ENCODE results near the gene ERBB4.
"Not testable (repeated sequence)": the region's sequence is repeated elsewhere in the genome, so short reads cannot be mapped to it uniquely, and the experiment has no call there.

Gene ERBB4

DNA sequence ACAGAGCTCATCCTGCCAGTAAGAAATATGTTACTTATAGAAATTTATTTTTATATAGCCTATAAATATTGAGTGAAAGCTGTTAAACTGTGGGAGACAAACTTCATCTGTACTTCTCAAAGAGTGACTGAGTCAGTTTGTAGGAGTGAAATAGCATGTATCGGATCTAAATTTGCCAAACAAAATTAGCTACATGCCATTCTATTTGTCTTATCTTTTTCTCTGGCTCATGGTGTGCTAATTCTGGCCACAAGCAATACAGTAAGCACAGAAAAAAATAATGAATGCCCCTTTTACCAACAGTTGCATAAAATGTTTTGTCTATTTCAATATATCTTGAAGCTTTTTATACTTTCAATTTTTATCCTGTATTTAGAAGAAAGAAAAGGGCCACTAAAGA, 12.5 kb downstream of the ERBB4 start:
- no peak for DNase-seq

DNA sequence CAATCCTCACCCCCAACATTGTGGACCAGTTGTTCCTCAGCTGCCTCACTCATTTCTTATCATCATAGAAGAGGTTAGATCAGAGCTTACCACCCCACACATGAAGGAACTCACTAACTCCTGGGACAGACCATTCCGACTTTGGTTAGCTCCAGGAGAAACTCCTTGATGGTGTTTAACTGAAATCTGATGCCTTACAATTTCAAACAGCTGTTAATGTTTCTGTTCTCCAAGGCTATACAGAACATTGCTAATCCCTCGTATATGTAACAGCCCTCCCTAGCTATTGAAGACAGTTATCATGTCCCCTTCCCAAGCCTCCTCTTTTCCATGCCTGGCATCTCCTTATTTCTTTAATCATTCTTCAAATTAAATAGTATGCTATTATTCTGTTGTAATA, 14.8 kb downstream of the ERBB4 start:
- DNase-seq, result no peak

DNA sequence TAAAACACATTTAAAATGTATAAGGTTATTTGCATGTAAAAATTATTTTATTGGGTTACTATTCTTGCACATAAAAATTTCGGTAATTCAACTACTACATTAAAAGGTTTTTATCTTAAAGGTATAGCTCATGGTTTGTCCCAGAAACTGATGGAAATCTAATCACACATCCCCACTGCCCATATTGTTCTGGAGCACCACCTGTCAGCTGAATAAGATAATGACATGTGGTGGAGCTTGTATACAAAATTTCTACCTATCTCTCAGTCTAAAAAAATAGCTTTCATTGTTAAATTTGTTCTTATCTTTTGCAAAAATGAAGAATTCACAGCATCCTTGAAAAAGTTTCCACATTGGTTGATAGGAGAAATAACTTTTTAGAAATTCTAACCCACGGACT, 18.3 kb downstream of the ERBB4 start:
- no peak for DNase-seq

DNA sequence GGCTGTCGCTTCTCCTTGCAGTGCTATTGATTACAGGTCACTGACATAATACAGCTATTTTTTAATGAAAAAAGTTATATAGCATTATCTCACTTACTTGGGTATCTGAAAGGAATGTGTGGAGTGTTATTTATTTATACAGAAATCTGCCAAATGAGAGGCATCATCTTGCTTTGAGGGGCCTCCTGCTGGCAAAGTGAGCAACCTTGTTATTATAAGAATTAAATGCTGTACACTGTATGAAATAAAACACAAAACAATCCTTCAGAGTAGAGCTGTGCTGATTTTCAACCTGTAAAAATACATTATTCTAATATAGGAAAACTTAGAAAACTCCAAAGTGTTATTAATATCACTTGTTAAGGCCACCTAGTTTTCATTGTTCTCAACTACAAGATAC, 20.9 kb downstream of the ERBB4 start:
- no peak for DNase-seq

DNA sequence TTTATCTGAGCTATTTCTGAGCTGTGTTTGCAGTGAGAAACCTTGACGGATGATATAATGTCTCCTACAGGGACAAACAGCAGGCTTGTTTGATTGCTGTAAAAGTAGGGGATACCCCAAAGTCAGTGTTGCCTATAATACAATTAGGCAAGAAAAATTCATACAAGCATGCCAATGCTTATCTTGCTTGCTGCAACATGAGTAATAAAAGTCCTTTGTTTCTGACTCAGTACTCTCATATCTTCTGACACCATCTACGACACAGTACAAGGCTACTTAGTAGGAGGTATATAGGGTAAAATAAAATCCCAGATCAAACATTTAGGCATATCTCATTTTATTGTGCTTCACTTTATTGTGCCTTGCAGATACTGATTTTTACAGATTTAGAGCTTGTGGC, 33.0 kb downstream of the ERBB4 start:
- no peak for DNase-seq

DNA sequence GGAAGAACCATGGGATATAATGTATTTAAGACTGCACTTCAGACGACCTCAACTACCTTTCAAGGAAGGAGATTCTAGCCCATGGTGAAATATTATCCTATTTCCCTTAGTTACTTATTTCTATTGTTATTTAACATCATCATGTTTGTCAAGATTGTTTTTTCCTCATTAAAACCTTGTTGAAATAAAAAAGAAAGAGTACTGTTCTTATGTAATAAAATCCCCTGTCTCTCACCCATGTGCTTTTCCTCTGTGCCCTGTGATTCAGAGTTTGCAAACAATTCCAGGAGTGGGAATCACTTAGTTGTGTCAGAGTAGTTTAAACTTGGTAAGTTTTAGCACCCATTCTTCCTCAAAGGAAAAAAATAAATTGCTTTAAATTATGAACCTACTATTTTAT, 43.6 kb downstream of the ERBB4 start:
- DNase-seq, result no peak

DNA sequence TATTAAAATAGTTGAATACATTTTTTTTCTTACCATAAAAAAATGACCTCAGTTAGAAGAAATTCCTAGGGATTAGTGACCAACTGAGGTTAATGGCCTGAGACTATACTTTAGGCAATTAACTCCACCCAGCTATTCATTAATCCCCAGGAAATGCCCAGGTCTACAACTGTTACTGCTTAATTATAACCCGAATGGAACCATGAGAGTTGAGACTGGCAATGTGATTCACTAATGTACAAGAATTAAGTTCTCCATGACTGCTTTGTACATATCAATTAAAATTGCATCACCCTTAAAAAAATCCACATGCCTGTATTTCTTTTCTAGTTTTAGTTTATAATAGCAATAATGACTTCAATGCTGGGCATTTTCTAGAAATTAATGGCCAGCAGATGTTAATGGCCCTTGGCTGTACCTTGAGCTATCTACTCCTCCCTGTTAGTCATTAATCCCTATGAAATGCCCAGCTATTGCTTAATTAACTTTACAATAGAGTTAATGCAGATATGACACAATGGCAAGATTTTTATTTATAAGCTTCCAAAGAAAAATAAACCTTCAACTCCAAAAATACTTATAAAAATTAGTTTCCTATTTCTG, 44.1 kb downstream of the ERBB4 start:
- no peak for DNase-seq

DNA sequence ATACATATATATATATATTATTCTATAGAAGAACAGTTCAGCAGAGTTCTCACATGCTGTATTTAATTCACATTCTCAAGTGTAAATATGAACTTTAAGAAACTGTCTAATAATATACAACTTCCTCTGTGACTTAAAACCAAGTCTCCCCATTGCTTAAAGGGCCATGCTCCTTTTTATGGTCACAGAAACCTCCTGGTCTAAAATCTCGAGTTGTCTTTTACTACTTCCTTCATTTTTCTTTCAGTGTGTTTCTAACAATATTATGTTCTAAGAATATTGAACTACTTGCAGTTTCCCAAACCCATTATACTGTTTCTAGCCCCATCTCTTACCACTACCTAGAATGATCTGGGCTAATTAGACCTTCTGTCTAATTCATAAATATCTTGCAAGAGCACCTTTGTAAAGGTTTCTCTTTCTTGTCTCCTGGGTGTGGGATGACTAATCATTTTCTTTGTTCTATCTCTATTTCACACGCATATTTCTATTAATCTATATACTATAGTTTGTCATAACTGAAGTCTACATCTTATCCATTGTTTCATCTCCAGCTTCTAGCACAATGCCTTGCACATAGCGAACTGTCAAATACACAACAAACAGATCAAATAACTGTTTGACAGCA, 48.8 kb downstream of the ERBB4 start:
- no peak for DNase-seq

DNA sequence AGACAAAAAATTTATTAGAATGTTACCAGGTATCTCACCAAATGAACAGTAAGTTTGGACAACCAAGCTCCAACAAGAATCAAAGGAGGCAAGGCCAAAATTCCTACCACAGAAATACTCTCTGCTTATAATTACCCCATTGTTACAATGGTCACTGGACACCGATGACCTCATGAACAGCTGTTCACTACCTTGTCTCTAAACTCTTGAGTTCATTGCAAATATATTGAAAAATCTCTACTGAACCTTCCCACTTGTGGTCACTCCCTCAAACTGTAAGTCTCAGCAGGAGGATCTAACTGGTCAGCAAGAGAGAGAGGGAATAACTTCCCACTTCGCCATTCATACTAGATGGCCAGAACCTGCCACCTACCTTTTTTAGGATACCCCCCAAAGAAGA, 50.0 kb downstream of the ERBB4 start:
- DNase-seq, result no peak

DNA sequence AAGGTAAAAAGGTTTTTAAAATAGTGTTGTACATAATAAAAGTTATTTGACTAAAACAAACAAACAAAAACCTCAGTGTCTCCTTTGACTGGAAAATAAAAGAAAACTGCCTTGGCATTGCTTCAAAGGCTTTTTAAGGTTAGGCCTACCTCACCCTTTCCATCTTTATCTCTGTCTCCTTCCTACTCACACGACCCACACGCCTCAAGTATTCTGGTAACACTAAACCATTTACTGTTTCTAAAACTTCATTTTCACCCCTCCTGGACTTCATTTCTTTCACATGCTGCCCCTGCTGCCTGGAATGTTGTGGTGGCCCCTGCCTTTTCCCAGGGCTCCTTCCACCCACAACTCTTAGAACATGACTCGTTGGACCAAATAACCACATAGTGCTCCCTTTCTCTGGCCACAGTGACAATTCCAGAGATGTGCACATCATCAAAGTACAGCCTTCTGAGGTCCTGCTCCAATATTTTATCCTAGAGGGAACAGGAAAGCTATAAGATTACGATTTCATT, 54.0 kb downstream of the ERBB4 start:
- no peak for DNase-seq

DNA sequence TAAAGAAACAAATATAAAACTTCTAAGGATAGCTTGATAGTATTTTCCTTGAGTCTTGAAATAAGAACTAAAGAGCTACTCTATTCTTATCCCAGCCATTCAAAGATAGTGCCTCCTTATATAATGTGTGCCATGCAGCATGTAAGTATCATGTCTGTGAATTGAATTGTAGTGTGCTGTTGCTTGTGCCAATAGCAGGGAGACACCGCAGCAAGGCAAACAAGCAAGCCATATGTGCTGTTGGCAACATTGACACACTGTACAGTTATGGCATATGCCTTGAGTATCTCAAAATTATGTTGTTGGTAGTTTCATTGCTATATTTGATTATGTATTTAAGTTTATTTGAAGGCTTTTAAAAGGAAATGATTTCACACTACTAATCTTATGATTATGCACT, 58.2 kb downstream of the ERBB4 start:
- DNase-seq, result no peak

DNA sequence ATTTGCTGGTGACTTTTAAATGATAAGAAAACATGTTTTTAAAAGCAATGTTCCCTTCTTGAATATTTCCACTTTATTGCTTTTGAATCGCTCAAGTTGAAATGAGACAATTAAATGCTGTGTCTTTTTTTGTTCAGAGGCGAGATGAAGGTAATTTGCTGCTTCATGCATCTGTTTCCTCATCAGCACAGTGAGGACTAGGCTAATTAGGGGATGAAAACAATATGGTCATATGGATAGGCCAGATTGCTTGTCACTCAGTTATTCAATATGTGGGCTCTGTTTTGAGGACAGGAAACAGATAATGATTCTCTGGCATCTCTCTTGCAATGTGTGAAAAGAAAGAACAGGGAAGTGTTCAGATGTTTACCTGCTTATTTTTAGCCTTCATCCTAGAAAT, 61.0 kb downstream of the ERBB4 start:
- DNase-seq, result no peak

DNA sequence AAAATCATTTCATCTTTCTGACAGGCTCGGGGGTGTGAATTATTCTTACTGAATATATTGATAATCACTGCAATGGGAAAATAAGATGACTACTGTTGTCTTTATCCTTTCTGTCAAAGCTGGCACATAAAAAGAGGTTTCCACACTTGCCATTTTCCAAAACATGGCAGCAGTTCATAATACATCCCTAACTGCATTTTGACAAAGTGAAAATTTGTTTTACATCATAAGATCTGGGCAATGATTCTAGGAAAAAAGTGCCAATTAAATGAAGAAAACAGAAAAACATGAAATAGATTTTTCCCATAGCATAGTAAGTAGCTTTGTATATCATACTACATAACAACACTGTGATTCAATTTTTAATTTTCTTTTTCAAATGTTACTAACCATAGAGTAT, 65.4 kb downstream of the ERBB4 start:
- no peak for DNase-seq

DNA sequence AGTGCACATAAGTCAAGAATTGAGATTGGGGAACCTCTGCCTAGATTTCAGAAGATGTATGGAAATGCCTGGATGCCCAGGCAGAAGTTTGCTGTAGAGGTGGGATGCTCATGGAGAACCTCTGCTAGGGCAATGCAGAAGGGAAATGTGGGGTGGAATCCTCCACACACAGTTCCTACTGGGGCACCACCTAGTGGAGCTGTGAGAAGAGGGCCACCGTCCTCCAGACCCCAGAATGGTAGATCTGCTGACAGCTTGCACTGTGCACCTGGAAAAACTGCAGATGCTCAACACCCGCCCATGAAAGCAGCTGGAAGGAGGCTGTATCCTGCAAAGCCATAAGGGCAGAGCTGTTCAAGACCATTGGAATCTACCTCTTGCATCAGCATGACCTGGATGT, 71.1 kb downstream of the ERBB4 start:
- not testable (repeated sequence) for DNase-seq

DNA sequence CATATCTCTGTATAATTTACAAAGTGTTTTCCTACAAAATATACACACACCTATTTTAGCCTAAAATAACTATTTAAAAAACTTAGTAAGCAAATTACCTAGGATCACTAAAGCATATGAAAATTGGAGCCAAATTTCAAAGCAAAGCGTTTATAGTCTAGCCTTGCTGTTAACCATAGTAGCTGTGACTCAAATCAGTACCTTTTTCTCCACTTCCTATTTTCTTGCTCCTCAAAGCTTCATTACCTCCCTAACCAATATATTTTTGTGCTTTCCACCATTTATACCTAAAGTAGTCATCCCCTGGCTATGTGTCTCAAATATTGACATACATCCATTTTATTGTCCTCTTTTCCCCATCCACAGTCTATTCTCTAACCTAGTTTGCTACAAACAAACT, 73.1 kb downstream of the ERBB4 start:
- DNase-seq, result no peak

DNA sequence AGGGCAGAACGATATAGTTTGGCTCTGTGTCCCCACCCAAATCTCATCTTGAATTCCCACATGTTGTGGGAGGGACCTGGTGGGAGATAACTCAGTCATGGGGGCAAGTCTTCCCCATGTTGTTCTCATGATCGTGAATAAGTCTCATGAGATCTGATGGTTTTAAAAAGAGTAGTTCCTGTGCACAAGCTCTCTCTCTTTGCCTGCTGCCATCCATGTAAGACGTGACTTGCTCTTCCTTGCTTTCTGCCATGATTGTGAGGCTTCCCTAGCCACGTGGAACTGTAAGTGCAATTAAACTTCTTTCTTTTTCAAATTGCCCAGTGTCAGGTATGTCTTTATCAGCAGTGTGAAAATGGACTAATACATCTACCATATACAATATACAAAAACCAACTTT, 76.9 kb downstream of the ERBB4 start:
- DNase-seq, result not testable (repeated sequence)

DNA sequence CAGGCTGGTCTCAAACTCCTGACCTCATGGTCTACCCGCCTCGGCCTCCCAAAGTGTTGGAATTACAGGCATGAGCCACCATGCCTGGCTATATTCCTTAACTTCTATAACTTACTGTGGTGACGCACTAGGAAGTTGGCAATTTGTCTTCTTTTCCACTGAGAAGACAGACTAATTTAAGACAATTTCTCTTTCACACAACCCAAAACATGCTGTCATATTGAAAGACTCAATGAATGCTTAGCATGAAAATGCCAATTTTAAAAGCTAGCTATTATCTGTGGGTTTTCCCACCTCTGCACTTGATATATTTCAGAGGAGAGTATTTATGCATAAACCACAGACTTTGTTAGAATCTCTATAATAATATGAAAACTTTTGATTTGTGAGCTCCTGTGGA, 84.5 kb downstream of the ERBB4 start:
- no peak for DNase-seq

DNA sequence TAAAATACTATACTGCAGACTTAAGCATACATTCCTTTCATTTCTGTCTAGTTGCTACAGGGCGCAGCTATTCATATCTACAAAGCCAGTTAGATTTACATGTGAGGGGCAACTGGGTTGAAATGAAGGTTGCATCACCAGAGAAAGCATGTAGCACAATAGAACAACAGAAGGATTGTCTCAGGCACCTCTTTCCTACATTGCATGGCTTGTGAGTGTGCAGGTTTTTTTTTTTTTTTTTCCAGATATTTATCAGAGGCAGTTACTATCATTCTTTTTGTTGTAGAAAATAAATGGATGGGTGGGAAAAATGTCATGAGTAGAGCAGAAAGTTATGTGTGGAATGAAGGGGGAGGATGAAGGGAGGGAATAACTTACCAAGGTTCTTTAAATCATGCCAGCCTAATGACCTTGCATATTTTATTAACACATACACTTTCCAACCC, 86.8 kb downstream of the ERBB4 start:
- no peak for DNase-seq

DNA sequence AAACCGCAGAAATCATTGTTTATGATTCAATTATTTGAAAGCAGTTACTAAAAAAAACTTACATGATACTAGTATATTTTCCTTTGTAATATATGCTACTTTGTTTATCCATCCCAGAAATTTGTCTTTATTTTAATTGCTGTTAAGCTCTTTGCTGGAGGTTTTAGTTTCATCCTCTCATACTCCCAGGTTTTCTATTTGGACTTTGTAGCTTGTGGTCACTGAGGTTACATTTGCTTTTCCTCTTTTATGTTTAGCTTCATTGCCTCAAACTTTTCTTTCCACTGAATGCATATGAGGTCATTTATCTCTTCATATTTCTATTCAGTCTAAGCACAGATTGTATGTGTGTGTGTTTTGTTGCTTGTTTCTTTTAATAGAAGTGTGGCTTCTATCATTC, 89.9 kb downstream of the ERBB4 start:
- no peak for DNase-seq

DNA sequence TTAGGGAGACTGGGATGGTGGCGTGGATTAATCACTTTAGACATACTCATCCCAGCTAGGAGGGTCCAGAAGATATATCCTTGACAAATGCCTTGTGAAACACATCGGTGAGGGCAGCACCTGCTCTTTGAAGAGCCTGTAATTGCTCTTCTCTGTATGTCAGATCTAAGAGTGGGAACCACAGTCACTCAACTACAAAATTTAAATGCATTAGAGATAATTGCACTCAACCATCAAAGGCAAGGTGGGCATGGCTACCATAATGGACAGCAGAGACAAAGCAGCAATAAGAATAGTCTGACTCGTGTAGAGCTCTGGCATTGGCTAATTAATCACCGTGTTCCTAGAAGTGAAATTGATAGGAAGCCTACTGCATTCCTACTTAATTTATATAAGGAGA, 96.8 kb downstream of the ERBB4 start:
- DNase-seq, result no peak

DNA sequence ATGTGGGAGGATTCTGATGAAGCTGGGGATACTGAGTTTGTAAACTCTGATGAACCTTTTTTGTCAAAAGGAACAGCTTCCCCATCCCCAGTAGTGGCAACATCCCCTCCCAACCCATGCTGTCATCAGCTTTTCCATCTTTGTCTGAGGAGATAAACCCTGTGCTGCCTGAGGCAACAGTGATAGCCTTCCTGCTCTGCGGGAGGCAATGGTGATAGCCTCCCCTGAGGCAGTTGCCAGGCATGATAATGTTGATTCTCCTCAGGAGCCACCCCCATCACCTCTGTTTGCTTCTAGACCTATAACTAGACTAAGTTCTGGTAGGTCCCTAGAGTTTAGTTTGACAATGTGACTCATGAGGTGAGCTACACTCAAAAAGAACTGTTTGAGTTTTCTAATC, 97.5 kb downstream of the ERBB4 start:
- no peak for DNase-seq

DNA sequence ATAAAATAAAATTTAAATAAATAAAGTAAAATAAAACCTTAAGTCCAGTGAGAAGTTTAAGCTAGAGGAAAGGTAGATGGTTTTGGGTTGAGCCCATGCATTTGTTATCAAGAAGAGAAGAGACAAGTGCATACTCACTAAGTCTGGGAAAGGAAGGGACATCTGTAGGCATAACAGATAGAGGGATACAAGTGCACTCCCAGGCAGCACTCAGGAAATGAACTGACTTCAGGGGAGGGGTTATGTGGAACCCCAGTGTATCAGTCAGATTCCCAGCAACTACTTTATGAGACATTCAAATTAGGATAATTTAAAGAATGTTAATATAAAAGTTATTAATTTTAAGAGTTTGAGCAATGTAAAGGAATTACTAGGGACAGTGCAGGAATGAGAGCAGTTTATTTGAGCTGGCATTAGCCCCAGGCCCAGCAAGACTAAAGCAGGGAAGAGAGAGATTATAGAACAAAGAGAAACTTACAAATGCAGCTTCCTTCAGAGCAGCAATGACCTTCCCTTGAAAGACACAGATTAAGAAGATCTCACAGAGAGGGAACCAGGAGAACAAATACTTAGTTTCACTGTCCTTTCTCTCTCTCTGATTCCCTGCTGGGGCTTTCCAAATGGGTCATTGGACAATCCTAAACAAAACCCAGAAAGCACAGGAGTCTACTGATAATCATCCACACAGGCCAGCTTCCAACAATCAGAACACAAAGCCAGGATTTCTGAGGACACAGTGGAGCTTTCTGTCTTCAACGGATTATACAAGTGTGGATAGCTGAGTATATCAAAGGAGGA, 109.7 kb downstream of the ERBB4 start:
- no peak for DNase-seq

DNA sequence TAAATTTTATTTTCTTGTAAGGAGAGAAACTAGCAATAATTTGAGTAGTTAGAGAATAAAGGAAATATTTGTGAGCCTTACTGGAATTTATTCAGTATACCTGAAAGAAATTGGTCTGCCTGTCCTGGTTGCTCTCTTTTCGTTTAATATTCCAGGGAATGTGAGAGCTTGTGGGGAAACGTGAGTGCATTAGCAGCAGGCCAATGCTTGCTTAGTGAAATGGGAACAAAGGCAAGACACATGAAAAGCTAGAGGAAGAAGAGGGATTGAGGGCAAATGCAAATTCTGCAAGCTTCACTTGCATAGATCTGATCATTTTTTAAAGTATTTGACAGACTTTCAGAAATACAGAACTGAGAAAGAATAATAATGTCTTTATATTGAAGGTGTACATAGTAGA, 111.0 kb downstream of the ERBB4 start:
- DNase-seq, result no peak

Measured in stimulated activated naive CD4-positive, alpha-beta T cell treated with Interleukin-2 at 50 U/mL for 16 hours (primary cell).